GM19452 (cell line): ENCODE data around the gene PRR29.
"Not testable (repeated sequence)": the region's sequence is repeated elsewhere in the genome, so short reads cannot be mapped to it uniquely, and the experiment has no call there.

ENCODE experiments used
- ATAC-seq: cut with Tn5 transposase; IDR thresholded peaks from one replicate; pipeline ENCODE4 v1.9.1; 2021; ENCODE audit not compliant: unreplicated experiment

Gene PRR29

DNA sequence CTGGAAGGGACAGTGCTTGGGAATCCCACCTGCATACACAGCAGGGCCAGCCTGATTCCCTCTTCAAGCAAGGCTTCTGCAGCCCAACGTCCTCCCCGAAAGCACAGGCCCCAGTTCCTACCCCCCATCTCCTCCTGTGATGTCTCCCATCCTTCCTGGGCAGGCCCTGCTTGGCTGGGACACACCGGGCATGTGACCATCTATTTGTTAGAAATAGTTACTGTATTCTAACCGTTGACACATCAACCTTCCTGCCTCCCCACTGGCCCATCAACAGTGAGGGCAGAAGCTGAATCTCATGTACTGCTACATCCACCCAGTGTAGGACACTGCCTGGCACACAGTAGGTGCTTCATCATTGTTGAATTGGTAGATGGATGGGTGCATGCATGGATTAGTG, 10.7 kb downstream of the PRR29 start:
- ATAC-seq, result no peak

DNA sequence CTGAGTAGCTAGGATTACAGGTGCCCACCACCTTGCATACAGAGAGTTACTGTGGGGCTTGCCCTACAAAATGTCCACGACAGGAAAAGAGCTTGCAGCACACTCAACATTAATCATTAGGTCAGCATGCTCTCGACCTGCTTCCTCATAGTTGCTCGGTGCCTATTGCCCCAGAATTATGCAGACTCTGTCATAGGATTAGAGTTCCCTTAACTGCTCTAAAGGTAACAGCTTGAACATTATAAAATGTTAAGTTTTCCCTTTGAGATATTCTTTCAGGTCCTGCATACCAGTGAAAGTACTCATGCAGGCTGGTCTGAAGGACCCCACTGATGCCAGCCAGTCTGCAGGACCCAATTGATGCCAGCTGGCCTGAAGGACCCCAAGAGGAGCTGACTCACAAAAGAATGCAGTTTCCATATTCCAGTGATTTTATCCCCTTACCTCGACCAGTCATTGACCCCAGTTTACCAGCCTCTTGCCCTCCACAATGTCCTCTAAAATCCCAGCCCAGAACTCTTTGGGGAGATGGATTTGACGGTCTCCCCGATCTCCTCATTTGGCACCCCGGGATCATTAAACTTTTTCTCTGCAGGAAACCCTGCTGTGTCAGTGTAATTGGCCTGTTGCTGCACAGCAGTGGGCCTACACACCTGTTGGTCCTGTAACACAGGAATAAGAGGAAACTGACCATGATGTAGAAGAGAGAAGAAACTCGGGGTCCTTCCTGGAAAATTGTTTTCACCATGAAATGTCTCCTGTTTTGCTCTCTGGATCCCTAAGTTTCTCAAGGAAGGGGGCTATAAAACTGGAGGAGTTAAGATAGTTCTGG, 11.6 kb downstream of the PRR29 start:
- no peak for ATAC-seq

DNA sequence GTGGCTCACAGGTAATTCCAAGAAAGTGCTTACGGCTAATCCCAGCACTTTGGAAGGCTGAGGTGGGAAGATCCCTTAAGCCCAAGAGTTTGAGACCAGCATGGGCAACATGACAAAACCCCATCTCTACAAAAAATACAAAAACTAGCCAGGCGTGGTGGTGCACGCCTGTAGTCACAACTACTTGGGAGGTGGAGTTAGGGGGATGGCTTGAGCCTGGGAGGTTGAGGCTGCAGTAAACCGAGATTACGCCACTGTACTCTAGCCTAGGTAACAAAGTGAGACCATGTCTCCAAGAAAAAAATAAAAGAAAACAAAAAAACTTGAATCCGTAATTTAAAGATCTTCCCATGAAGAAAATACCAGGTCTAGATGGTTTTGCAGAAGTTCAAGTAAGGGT, 17.3 kb downstream of the PRR29 start:
- no peak for ATAC-seq

DNA sequence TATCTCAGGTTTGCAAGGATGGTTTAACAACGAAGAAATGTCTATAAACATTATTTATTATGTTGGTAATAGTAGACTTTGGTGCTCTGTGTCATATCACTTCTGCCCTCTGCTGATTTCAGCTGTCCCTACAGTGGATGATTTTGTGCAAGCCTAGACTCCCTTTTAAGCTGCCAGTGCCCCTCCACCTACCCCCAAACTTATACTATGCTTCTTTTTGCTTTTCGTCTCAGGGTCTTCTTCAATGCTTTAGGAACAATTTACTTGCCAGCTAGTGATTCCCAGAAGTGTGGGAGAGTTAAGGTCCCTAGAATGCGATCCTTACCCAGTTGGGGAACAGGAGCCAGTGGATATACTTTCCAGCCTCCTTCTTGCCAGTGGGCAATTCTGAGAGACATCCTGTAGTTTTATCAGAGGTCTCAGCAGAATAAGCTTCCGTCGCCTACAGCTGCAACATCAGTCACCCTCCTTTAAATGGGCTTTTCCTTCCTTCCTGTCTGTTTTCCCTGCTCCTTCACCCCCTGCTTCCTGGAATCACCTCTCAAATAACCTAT, 18.2 kb downstream of the PRR29 start:
- no peak for ATAC-seq

DNA sequence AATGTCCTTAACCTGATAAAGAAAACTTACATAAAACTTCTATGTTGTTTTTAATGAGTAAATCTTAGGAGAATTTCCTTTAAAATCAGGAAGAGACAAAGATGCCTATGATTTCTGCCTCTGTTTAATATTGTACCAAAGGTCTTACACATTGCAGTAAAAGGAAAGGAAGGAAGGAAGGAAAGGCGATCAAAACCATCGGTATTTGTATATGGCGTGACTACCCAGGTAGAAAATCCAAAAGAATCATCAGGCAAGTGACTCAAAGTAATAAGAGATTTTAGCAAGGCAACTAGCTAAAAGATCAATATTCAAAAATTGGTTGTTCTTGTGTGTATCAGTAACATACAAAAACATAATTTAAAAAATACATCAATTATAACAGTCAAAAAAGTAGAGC, 18.8 kb downstream of the PRR29 start:
- no peak for ATAC-seq

DNA sequence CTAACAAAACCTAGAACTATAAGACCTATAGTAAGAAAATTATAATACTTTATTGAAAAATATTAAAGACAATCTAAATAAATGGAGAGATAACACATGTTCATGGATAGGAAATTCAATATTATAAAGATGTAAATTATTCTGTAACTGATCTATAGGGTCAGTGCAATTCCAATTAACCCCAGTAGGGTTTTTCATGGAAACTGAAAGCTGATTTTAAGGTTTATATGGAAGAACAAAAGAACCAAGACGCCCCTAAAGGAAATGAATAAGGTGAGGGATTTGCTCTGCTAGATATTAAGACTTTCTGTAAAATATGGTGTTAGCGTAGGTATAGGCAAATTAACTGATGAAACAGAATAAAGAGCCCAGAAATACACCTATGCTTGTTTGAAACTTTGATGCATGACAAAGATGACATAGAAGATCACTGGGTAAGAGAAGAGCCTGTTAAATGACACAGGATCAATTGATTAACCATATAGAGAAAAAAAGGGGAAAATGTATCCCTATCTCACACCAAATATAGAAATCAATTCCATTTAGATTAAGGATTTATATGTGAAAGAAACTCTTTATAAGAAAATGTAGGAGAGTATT, 19.3 kb downstream of the PRR29 start:
- ATAC-seq, result no peak

DNA sequence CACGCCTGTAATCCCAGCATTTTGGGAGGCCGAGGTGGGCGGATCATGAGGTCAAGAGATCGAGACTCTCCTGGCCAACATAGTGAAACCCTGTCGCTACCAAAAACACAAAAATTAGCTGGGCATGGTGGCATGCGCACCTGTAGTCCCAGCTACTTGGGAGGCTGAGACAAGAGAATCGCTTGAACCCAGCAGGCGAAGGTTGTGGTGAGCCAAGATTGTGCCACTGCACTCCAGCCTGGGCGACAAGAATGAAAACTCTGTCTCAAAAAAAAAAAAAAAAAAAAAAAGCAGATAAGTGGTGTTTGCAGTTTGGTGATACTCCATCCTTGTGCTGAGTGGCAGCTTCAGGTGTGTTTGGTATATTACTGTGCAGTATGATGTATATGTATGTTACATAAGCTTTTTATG, 21.4 kb downstream of the PRR29 start:
- ATAC-seq, result not testable (repeated sequence)

DNA sequence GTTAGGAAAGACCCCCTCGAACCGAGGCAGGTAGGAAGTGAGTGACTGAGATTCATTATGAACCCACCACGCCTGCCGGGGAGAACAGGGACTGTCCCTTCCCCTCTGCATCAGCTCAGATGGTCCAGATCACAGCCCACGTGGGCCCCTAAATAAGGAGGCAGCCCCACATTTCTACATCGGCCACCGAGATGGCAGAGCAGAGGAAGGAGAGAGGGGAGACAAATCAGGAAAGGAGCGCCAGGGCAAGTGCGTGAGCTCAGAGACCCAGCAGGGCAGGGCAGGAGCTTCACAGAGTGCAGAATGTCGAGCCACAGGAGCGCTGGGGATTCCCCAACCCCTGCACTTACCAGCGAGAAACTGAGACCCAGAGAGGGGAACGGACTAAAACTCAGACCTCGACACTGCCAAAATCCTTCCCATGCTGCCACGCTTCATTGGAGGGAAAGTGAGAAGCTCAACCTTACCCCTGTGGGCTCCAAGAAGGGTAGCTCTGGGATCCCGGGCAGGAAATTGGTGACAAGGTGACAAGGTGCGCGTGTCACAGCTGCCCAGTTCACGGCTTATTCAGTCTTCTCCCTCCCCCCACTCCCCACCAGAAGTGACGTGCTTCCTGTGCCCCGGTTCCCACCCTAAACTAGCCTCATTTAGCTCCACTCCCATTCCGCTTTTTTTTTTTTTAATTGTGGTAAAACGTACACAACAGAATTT, 22.1 kb downstream of the PRR29 start, which contains the start of gene ICAM2:
TSS of gene ICAM2 (minus strand) at position 578 of the 711 bp plus-strand sequence. CDS start 13,942 bp downstream, outside the sequence.
- ATAC-seq, result peak; percentile 64

DNA sequence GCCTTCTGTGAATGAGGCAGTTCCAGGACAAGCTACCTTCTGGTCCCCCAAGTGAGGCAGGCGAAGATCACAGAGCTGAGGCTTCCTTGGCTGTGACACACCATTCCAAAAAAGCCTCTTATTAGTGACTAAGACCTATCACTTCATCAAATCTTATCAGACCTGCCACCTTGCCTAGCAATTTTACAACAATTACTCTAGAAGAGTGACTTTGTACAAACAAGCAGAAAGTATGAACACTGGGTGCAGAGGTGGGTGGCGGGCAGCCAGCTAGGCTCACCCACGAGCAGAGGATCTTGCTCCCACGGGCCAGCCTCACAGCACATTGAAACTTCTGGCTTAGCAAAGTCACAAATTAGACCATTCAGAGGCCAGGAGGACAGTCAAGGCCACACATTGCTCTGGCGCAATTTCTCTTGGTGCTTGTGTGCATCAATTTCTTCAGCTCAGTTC, 24.5 kb downstream of the PRR29 start:
- no peak for ATAC-seq

DNA sequence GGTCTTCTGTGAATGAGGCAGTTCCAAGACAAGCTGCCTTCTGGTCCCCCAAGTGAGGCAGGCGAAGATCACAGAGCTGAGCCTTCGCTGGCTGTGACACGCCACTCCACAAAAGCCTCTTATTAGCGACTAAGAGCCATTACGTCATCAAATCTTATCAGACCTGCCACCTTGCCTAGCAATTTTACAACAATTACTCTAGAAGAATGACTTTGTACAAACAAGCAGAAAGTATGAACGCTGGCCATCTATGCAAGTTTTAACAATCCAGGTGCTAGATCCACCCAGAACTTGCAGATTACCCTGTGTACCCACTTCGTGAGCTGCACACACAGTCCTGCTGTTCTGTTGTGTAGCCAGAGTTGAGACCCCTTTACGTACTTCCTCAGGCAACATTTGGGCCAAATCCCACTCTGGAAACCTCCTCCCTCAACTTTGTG, 26.1 kb downstream of the PRR29 start:
- ATAC-seq, result no peak

DNA sequence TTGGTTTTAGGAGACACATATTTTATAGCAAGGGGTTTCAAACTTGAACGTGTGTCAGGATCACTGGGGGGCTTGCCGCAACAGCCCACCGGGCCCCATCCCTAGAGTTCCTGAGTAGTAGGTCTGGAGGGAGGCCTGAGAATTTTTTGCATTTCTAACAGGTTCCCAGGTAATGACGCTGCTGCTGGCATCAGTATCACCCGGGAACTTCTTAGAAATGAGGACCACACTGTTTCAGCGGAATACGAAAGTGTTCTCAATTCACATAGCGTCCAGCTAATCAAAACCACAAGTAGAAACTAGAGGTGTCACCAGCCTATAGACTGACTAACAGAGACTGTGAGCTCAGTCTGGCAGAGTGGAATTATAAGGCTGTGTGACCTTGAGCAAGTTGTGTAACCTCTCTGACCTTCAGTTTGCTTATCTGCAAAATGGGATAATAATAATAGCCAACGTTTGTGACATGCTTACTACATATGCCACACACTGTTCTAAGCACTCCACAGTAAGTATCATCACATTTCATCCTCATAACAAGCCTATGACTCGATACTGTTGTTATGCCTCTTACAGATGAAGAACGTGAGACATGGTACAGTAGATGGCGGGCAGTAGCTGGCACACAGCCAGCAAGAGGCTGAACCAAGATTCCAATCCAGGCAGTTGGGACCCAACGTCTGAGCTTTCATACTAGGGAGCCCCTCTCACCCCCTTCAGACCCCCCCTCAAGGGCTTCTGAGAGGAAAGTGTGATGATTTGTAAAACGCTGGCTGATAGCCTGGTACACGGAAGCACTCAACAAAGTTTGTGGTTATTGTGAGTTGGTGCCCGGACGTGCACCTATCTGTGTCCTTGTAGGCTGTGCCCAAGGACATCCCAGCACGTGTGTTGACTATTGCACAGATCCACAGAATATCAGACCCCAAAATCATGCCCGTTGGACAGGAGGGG, 26.9 kb downstream of the PRR29 start:
- ATAC-seq, result no peak

DNA sequence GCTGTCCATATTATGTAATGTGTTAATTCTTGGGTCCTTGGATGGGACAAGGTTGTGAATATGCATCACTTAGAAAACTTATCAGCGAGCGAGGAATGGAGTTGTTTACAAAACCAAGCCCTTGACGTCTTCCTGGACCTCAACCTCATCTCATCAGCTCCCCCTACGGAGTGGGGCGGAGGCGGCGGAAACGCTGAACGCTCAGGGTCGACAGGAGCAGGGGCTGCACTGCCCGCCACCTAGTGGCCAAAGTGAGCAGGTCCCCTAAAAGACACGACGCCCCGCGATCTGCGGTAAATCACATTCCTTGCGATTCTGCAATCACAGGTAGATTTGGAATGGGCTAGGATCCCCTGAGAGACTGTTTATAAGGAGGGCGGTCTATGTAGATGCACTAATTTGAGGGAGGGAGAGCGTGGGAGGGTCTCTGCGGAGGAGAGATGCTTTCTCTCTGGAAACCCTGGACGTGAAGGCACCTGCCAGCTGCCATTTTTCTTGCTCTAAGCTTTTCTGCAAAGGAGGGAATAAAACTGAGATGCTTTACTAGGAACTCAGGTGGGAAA, 27.7 kb downstream of the PRR29 start:
- ATAC-seq, result peak; percentile 67

DNA sequence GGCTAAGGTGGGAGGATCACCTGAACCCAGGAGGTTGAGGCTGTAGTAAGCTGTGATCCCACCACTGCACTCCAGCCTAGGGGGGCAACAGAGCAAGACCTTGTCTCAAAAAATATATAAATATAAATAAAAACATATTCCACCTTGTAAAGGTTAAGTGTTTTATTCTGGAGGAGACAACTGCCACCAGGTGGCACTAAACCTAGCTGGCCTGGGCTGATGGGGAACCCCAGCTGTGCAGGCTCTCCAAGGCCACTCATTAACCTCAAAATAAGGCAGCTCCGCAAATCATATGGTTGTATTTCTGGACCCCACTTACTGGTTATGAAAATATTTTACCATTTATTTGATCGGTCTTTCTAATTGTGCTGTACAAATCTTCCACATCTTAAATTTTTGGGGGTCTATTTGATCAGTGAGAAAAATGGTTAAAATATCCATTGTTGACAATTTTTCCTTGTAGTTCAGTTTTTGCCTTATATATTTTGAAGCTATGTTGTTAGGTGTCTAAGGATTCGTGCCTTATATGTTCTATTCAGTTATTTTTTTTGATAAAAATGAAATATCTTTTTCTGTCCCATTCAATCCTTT, 30.8 kb downstream of the PRR29 start:
- ATAC-seq, result no peak

DNA sequence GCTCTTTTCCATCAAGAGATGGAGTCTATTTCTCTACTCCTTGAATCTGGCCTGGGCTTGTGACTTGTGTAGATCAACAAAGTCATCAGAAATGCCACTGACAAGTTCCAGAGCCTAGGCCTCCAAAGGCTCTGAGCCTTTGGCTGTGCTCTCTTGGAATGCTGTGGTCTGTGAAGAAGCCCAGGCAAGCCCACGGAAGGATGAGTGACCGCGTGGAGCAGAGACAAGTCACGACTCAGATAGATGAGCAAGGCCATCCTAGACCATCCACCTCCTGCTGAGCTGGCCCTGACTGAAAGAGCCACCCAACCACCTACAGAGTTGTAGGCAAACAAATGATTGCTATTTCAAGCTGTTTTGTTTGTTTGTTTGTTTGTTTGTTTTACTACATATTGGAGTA, 33.9 kb downstream of the PRR29 start:
- no peak for ATAC-seq

DNA sequence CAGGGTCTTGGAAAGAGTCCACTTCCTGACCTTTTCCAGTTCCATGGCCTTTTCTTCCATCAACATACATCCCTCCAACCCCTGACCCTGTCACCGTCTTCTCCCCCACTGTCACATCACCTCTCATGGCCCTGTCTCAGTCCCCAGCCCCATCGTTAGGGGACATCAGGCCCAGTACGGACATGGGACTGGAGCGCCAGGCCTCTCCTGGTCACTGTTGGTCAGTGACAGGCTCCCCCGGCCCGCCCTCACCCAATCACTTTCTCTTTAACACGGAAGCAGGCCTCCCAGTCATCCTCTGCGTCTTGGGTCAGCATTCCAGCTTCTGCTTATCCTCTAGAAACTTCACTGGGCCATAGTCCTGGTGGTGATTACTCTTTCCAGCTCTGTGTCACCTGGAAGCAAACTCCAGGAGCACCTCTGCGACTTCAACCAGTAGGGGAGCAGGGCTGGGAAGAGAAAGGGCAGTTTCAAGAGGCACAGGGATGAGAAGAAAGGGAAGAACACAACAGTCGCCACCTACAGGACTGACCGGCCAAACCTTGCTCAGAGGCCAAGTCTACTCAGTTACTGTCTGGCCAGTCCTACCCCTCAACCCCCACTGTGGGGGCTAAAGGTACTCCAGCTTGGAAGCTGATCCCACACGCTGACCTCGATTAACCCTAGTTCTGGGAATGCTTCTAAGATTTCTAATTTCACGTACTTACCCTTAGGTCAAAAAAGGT, 38.2 kb downstream of the PRR29 start:
- no peak for ATAC-seq

DNA sequence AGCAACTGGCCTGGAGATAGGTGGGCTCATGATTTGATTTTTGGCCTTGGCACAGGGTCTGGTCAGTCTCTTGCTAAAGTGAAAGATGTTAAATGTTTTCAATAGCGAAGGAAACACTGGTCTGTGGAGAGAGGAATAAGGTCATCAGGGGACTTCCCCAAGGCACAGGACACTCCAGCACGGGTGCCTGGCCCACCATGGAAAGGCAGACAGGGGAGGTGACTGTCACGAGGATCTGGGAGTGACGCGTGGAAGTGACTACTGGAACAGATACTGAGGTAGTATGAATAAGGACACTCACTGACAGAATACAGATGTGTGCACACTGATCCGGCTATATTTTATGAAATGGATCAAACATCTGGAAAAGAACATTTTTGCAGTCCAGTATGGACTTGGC, 39.0 kb downstream of the PRR29 start:
- ATAC-seq, result no peak

DNA sequence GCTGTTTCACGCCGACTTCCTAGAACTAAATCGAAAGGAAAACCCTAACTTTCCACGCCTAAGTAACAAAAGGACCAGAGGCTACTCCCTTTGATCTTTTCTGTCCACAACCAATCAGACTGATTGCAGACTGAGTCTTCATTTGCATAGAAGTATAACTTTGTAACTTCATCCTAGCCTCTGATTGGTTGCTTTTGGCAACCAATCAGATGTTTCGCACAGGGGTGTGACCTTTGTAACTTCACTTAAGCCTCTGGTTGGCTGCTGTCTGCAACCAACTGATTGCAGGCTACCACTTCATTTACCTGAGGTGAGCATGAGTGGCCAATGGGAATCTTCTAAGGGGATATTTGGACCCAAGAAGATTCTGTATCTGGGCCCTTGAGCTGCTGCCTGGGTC, 39.7 kb downstream of the PRR29 start:
- no peak for ATAC-seq

DNA sequence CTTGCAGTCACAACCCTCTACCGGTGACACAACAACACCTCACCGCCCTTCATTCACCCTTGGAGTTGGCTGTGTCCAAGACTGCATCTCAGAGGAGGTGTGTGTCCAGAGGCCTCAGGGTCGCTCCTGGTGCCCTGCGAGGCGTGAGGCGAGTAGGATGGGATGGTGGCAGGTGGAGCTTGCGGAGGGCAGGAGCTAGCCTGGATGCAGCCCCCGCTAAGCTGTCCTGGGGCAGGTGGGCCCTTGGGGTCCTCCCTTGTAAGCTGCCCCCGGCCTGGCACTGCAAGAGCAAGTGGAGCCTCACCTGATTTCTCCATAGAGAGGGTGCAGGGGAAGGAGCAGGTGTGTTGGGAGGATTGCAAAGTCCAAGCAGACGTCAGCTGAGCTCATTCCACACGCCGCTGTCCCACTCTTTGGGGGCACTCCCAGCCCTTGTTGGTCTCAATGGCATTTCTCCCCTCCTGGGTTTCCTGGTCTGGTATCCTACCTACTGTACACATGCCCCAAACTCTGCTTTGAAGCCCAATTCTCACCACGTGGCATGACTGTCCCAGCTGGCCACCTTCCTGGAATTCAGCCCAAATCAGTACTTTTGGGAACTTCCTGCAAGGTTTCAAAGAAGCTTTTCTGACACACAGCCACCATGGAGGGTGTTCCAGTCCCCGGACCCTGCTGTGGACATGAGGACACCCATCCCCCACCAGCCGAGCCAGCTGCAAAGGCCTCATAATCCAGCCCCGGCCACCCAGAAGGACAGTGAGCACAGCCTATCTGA, 40.4 kb downstream of the PRR29 start:
- no peak for ATAC-seq
